Thyroid gland (tissue), 4 donors: ENCODE measurements around the gene ZNF132. TPM values are rescaled to one million over a fixed set of nuclear protein-coding genes. Genes with fewer than 3 reads are reported as not detected.
"Not testable (repeated sequence)": the region's sequence is repeated elsewhere in the genome, so short reads cannot be mapped to it uniquely, and the experiment has no call there.

Source experiments
- DNase-seq, 2 donors: peaks; one replicate each; pipeline ENCODE4 v3.0.0-alpha.2; 2019
- H3K27ac ChIP-seq, 3 donors: fragments of 200-600 bp; sonication (generic); 1 replicate in 2 of 3; 2 replicates in 1 of 3; pipeline ENCODE4 v1.5.1; 2016 to 2019; ENCODE audit warnings: mild to moderate bottlenecking in 1 of 3, moderate library complexity in 1 of 3
- H3K27me3 ChIP-seq: fragments of 200-600 bp; sonication (generic); one replicate; pipeline ENCODE4 v1.5.1; 2019
- H3K36me3 ChIP-seq, 2 donors: fragments of 200-600 bp; sonication (generic); one replicate each; pipeline ENCODE4 v1.5.1; 2016 to 2019
- H3K4me1 ChIP-seq, 2 donors: fragments of 200-600 bp; sonication (generic); one replicate each; pipeline ENCODE4 v1.5.1; 2017 to 2019
- H3K4me3 ChIP-seq, 3 donors: fragments of 200-600 bp; sonication (generic); replicated peaks in 1 of 3; 1 replicate in 2 of 3; 2 replicates in 1 of 3; pipeline ENCODE4 v1.5.1; 2016; ENCODE audit warnings: mild to moderate bottlenecking in 1 of 3
- H3K9me3 ChIP-seq: fragments of 200-600 bp; sonication (generic); one replicate; pipeline ENCODE4 v1.5.1; 2017
- POLR2A ChIP-seq, 2 donors: fragments of 450-650 bp; IDR thresholded peaks; one replicate each; pipeline ENCODE4 v1.6.1; 2017; ENCODE audit warnings: antibody characterized with exemption in 2 of 2, mild to moderate bottlenecking in 2 of 2, moderate library complexity in 1 of 2
- WGBS, 2 donors: methylation state at CpG; one replicate each; pipeline ENCODE4 v1.1.5; 2017; 5-methylcytosine and 5-hydroxymethylcytosine counted together
- intact Hi-C: fragments of 100-400 bp; cut with DNase I; formaldehyde crosslinking; loops from one replicate; pipeline ENCODE4 v1.15.1; 2023
- total RNA-seq, 4 donors: library from RNA; depleted of rRNA; stranded (reverse); fragments of >200 nt; gene quantifications; one replicate each; pipeline ENCODE4 v1.2.3, GENCODE V29; 2016
- TF ChIP-seq, protein P1 (sequence below), 6 experiments: fragments of 200-600 bp in 3 of 6; fragments of 450-650 bp in 3 of 6; sonication (generic) in 3 of 6; IDR thresholded peaks; one replicate each; pipeline ENCODE4 v1.5.1; 2016 to 2019; ENCODE audit warnings: antibody characterized with exemption in 6 of 6, mild to moderate bottlenecking in 2 of 6, inconsistent platforms in 1 of 6, moderate library complexity in 1 of 6

Gene ZNF132
- total RNA-seq, 4 donors from 2014 or later, result 13.3 to 24.3 (median 16.2) TPM

DNA sequence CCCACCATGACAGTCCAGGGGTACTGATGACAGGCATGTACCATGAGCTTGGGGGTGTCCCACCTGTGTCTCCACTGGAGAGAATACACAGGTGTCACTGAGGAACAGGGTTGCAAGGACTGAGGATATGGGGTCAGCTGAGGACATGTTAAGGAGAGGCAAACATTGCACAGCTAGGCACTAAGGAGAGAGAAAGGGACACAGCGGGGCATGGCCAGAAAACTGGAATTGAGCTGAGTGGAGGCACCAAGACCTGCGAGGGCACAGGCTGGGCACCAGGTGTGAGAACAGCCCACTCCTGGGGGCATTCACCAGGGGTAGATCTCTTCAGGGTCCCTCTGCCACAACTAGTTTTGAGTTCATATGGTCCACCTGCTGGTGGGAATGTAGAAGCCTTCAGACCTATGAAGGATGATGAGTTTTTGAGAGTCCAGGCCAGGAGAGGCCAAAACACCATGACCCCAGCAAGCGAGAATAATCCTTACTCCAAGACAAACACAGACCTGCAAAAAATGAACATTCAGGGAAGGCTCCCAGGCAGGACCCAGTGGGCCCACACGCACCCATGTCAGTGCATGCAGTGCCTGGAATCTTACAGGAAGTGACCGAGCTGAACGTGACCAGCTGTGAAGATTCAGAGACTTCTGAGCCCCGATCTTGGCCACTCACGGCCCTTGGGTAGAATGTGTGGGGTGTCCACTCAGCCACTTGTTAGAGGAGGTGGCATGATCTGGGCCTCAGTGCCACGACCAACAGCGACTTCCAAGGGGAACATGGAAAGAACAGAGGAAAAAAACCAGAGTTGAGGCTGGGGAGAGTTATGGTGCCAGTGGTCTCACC lies 32.9 kb downstream of the ZNF132 start:
- H3K36me3 ChIP-seq, result no peaks in the 10 kb centered on the region
- intact Hi-C loops, result no loop called here
- WGBS, 2 donors, result 60 to 79% methylated on average over 9 to 10 of the region's 10 CpGs
- TF ChIP-seq, protein P1, sequence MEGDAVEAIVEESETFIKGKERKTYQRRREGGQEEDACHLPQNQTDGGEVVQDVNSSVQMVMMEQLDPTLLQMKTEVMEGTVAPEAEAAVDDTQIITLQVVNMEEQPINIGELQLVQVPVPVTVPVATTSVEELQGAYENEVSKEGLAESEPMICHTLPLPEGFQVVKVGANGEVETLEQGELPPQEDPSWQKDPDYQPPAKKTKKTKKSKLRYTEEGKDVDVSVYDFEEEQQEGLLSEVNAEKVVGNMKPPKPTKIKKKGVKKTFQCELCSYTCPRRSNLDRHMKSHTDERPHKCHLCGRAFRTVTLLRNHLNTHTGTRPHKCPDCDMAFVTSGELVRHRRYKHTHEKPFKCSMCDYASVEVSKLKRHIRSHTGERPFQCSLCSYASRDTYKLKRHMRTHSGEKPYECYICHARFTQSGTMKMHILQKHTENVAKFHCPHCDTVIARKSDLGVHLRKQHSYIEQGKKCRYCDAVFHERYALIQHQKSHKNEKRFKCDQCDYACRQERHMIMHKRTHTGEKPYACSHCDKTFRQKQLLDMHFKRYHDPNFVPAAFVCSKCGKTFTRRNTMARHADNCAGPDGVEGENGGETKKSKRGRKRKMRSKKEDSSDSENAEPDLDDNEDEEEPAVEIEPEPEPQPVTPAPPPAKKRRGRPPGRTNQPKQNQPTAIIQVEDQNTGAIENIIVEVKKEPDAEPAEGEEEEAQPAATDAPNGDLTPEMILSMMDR (IDR thresholded peaks at IDR 0.05), result no peak
- TF ChIP-seq POLR2A (IDR thresholded peaks at IDR 0.05), result no peak
- H3K4me1 ChIP-seq, result peaks cover 9 to 27% of the 10 kb centered on the region in 2 donors
- no peak for DNase-seq
- H3K9me3 ChIP-seq, result no peaks in the 10 kb centered on the region
- H3K27me3 ChIP-seq, result no peaks in the 10 kb centered on the region
- no peak overlapping the region for H3K27ac ChIP-seq
- peak overlapping the region in 1 of 3 donors; percentile 96 for H3K4me3 ChIP-seq

DNA sequence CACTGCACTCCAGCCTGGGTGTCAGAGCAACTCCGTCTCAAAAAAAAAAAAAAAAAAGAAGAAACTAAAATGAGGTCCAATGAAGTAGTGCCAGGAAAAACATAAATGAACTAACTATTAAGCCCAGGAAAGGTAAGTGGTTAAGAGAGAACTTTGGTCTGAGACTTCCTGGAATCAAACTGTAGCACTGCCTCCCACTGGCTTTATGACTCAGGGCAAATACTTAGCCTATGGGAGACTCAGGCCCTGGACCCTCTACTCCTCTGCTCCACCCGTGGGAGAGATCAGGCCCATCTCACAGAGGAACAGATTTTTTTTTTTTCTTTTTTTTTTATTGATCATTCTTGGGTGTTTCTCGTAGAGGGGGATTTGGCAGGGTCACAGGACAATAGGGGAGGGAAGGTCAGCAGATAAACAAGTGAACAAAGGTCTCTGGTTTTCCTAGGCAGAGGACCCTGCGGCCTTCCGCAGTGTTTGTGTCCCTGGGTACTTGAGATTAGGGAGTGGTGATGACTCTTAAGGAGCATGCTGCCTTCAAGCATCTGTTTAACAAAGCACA lies 36.0 kb downstream of the ZNF132 start:
- WGBS, 2 donors, result 58 to 60% methylated on average over 5 of the region's 5 CpGs

GRCh38 chr19:58401840-58402421 lies 38.0 kb downstream of the ZNF132 start:
- peak overlapping the region in 1 of 3 donors; percentile 26 for H3K27ac ChIP-seq
- no peaks in the 10 kb centered on the region for H3K9me3 ChIP-seq
- DNase-seq, result no peak
- intact Hi-C loops, result no loop called here
- no peak for TF ChIP-seq POLR2A (IDR thresholded peaks at IDR 0.05)
- TF ChIP-seq, protein P1 (IDR thresholded peaks at IDR 0.05), result no peak
- peak overlapping the region in 1 of 3 donors; percentile 30 for H3K4me3 ChIP-seq
- H3K4me1 ChIP-seq, result peaks cover 13 to 18% of the 10 kb centered on the region in 2 donors
- no peaks in the 10 kb centered on the region for H3K36me3 ChIP-seq
- 24 to 36% methylated on average over 23 of the region's 23 CpGs for WGBS, 2 donors
- peaks cover 3% of the 10 kb centered on the region for H3K27me3 ChIP-seq

More for the DNA sequence above, 36.0 kb downstream of the ZNF132 start:
- DNase-seq, H3K36me3 ChIP-seq, H3K9me3 ChIP-seq, intact Hi-C loops, H3K27ac ChIP-seq, H3K27me3 ChIP-seq, H3K4me3 ChIP-seq: not testable (repeated sequence)
- H3K4me1 ChIP-seq, result peaks cover 13 to 28% of the 10 kb centered on the region in 2 donors

- intact Hi-C loops, result no loop called here
- Histone ChIP-seq H3K27ac (peak overlapping the region in 1 of 3 donors; percentile 26), H3K4me3 (peak overlapping the region in 1 of 3 donors; percentile 30)
Measured at GRCh38 chr19:58400916-58401839, 38.8 kb downstream of the ZNF132 start.

More at GRCh38 chr19:58400916-58401839, 38.8 kb downstream of the ZNF132 start:
- peaks cover 6% of the 10 kb centered on the region for H3K27me3 ChIP-seq
- H3K4me1 ChIP-seq, result peaks cover 13 to 20% of the 10 kb centered on the region in 2 donors
- DNase-seq, result peak; percentile 100
- no peaks in the 10 kb centered on the region for H3K9me3 ChIP-seq
- TF ChIP-seq, protein P1 (IDR thresholded peaks at IDR 0.05), result peak in 1 of 6 experiments; percentile 10
- peak in 1 of 2 donors; percentile 92 for TF ChIP-seq POLR2A (IDR thresholded peaks at IDR 0.05)
- WGBS, 2 donors, result 1% methylated on average over 41 to 55 of the region's 80 CpGs
- H3K36me3 ChIP-seq, result no peaks in the 10 kb centered on the region
